Superior temporal gyrus (tissue), 1 donor: ENCODE results near the gene GPR17.

Experiments used
- DNase-seq: peaks from one replicate; pipeline ENCODE4 v3.0.0-alpha.2; 2016; ENCODE audit errors: extremely low spot score

Gene GPR17

GRCh38 chr2:127630096-127630863 is 15.7 kb upstream of the GPR17 start:
- no peak for DNase-seq

- DNase-seq: no peak
Observed at GRCh38 chr2:127630864-127631540, 15.0 kb upstream of the GPR17 start.

GRCh38 chr2:127631541-127631996 is 14.4 kb upstream of the GPR17 start:
- DNase-seq: no peak

GRCh38 chr2:127631997-127632581 is 13.9 kb upstream of the GPR17 start:
- DNase-seq: no peak

GRCh38 chr2:127632592-127633489 is 13.1 kb upstream of the GPR17 start:
- DNase-seq: no peak

GRCh38 chr2:127633556-127634065 is 12.3 kb upstream of the GPR17 start:
- no peak for DNase-seq

- DNase-seq: no peak
Observed at GRCh38 chr2:127634066-127634617, 11.8 kb upstream of the GPR17 start.

- DNase-seq: no peak
Observed at GRCh38 chr2:127634626-127635379, 11.2 kb upstream of the GPR17 start.

GRCh38 chr2:127635380-127636237 is 10.3 kb upstream of the GPR17 start:
- no peak for DNase-seq

- no peak for DNase-seq
Observed at GRCh38 chr2:127636248-127637235, 9.4 kb upstream of the GPR17 start.

- no peak for DNase-seq
Observed at GRCh38 chr2:127637236-127637630, 8.7 kb upstream of the GPR17 start.

- no peak for DNase-seq
Observed at GRCh38 chr2:127637725-127638252, 8.2 kb upstream of the GPR17 start.

GRCh38 chr2:127638361-127639110 is 7.4 kb upstream of the GPR17 start:
- no peak for DNase-seq

- no peak for DNase-seq
Observed at GRCh38 chr2:127639111-127639474, 6.9 kb upstream of the GPR17 start.

- DNase-seq: no peak
Observed at GRCh38 chr2:127640082-127641072, 5.6 kb upstream of the GPR17 start.

GRCh38 chr2:127641133-127641532 is 4.8 kb upstream of the GPR17 start:
- DNase-seq: no peak
